ENCODE data around the gene KRTAP19-6.
"Not testable (repeated sequence)": the region's sequence is repeated elsewhere in the genome, so short reads cannot be mapped to it uniquely, and the experiment has no call there.

KRTAP19-6 gene, protein sequence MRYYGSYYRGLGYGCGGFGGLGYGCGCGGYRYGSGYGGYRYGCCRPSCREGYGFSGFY

DNA sequence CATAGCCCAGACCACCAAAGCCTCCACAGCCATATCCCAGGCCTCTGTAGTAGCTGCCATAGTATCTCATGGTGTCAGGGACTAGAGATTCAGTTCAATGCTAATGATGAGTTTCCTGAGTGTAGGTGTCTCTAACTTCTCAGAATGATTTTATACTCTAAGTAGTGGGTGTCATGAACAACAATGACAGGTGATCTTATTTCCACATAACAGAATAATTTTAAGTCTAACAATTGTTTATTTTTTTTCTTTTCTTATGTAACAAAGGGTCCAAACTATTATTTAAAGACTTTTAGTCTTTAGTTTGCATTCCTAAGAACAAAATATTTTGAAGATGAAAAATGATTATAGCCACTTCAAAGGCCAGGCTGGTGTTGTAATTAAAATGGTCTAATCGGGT lies at the start of gene KRTAP19-6:
Gene KRTAP19-6, minus strand, starts transcription at position 101 of the 400 bp plus-strand sequence. Its CDS starts 31 bp downstream, at position 70.
- no peak for DNase-seq (ENCODE audit: low read depth)

DNA sequence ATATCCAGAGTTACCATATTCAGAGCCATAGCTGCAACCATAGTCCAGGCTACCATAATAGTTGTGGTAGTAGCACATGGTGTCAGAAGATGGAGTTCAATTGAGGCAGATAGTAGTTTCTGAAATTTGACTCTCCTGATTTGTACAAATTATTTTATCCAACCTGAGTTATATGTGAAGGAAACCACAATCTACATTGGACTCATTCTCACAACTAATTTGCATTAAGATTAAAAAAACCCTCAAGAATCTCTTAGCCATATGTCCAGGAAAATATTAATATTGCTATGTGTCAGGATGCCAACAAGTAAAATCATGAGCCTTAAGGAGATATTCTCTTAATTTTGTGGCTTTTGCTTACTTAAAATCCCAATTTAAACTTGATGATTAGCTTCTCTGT lies 48.6 kb upstream of the KRTAP19-6 start, which contains the start of gene KRTAP22-2:
Gene KRTAP22-2, minus strand, starts transcription at position 101 of the 400 bp plus-strand sequence.
- DNase-seq (ENCODE audit: low read depth), result no peak

DNA sequence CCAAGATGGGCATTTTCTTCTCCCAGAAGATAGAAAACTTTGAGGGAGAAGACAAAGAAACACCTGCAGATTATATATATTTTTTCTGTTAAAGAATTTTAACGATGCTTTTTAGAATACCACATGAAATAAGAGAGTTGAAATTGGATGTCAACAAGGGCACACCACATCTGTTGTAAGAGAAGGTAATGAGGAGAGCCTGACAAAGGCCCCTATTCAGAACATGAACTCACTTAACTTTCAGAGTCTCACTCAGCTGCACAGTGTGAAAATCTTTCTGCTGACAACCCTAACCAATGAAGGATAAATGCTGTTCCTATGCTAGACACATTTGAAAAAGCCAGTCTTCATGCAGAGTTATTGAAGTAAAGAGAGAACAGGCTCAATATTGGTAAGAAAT lies 41.2 kb upstream of the KRTAP19-6 start:
- DNase-seq (ENCODE audit: low read depth), result no peak

DNA sequence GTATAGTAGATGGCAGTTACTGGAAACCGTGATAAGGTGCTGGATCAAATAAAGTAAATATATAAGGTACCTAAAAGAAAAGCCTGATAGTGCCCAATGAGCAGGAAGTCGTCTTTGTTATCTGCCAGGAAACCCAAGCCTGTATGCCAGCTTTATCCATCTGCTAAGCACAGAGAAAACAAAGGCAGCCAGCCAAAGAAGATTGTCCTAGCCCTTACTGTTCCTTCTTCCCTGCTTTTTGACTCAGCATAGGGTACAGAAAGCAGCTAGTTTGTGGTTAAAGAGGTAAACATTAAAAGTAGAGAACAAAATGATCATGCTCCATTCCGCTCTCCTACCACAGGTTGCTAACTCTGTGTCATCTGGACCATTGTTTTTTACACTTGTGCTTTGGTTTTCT lies 38.5 kb upstream of the KRTAP19-6 start:
- no peak for DNase-seq (ENCODE audit: low read depth)

DNA sequence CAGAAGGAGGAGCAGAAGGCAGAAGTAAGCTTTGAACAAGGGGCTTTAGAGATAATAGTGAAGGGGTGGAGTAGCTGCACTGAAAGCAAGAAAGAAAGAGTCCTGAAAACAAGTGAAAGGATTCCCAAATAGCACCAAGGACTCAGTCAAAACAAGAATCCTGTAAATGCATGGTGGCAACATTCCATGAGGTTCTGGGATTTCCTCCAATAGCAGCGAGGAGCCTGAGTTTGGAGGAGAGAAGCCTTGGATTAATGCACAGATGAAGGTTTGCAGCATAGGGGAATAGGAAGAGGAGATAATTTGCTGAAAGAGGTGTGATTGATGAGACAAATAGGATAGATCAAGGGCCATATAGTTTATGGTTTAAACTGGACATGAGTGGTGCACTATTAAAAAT lies 37.7 kb upstream of the KRTAP19-6 start:
- DNase-seq (ENCODE audit: low read depth), result no peak

DNA sequence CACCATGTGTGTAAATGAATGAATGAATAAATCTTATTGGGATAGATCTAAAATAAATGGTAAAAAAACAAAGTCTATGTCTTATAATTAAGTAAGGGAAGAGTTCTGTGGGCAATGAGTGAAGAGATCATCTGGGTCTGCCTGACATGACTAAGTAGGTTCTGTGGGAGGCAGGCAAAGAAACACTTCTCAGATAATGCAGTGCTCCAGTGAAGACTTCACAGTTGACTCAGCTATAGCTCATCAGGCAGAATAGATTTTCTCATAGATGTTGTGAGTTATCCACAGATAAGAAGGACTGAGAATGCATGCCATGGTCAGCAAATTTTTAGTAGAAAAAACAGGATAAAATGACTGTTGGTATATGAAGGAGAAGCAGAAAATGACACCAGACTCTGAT lies 36.1 kb upstream of the KRTAP19-6 start:
- DNase-seq (ENCODE audit: low read depth), result no peak

DNA sequence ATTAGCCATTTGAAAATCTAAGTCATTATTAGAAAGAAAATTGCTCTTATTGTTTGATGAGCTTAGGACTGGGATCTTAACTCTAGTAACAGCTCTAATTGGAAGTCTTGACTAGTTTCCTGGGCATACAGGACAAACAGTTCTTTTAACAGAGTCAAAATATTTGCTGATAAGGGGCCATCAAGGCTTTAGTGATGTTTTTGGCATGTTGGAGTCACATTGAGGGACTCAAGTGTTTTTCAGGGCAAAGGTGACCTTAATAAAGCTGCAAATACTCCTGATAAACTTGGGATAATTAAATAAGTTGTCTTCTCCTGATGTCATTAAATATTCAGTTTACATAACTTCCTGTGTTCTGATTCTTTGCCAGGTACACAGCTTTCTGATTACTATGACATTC lies 26.0 kb upstream of the KRTAP19-6 start:
- no peak for DNase-seq (ENCODE audit: low read depth)

DNA sequence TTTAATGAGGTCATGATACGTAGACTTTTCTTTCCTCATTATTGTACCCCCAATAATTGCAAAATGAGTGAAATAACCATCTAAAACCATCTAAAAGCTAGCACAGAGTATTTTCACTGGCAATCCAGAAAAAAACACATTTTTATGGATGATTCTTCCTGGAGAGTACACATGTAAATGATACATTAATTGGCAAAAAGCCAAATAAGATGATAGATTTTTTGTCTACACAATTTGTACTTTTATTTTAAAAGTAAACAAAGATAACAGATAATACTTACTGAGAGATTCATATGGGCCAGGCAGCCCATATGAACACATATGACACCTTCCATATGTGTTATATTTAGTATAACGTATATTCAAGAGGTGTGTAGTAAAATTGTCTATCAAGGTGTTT lies 22.0 kb upstream of the KRTAP19-6 start:
- DNase-seq (ENCODE audit: low read depth), result no peak

DNA sequence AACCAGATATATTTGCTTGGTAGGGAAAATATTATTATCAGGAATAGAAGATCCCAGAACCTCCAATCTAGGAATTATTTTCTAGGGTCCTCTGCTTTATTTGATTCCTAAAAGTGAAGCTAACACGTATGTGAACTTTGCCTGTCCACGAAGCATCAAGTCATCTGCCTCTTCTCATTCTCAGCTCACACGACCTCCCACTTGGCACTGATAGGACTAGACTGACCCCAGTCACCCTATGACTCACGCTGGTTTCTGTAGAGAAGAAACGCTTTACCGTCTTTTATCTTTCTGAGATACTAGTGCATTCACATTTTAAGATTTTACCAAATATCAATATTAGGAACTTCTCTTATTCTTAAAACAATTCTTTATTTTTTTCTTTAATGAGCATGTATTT lies 21.4 kb upstream of the KRTAP19-6 start:
- DNase-seq (ENCODE audit: low read depth), result no peak

DNA sequence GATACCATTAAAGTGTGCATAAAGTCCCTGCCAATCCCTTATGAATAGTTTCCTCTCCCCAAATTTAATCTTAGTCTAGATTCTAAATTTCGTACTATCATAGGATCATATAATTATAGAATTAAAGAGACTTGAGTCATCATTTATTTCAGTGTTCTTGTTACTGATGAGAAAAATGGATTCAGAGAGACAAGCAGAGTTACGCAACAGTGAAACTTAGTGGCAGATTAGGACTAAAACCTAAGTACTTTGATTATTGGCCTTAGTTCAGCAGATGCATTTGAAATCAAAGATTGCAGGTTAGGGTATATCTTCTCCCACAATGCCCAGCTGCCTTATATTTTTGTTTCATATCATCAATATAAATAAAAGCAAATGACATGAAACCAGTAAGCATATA lies 20.3 kb upstream of the KRTAP19-6 start:
- no peak for DNase-seq (ENCODE audit: low read depth)

DNA sequence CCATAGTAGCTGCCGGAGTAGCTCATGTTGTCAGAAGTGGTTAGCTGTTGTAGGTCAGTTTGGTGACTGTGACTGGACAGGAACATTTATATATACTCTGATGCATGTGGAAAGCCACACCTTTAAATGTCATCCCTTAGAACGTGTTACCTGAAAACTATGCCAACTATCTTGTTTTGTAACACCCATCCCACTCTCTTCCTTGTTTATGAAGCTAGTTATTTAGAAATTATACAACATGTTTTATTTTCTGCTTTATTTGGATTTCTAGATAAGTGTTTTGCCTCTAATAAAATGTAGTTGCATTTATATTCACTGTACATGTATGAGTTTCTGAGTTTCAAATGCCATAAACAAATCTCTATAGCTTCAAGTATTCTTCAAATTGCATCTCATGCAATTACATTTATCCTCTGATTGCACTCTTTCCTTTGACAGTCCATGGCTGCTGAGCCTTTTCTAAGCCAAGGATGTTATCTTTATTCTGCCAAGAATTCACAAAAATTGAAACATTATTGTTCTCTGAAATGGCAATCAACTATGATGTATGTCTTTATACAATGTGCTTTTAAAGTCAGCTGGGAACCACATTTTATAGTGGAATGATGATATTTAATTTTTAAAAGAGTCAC lies 19.7 kb upstream of the KRTAP19-6 start, which contains the start of gene KRTAP19-7:
Gene KRTAP19-7, minus strand, starts transcription at position 51 of the 632 bp plus-strand sequence. Its CDS starts 25 bp downstream, at position 26.
- DNase-seq (ENCODE audit: low read depth), result no peak

DNA sequence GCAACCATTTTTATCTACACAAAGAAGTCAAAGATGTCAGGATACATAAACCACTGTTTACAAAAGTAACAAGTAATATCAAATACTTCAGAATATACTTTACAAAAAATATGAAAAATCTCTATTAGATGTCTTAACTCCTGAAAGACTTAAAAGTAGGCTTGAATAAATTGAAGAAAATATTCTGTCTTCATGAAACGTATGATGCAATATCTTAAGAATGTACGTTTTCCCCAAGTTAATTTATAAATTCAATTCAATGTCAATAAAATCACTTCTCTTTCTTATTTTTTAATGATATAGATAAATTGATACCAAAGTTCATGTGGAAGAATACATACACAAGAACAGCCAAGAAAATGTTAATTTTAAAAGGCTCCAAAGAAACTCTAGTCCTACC lies 13.4 kb upstream of the KRTAP19-6 start:
- no peak for DNase-seq (ENCODE audit: low read depth)

DNA sequence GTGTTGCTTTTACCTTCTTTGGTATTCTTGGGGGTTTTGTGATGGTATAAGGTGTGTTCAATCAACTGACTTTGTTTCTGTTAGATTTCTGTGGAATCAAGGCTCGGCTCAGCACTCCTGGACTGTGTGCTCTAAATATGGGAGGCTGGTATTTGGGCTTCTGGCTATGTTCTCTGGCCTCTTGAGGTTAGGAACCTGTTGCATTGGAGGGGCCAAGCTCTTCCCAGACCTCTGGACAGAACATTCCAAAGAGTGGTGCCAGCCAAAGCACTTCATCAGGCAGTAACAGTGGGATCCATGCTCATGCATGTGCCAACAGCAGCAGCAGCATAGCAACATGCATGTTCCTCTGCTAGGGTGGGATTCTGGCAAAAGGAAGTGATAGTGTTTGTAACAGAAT lies 11.1 kb upstream of the KRTAP19-6 start:
- no peak for DNase-seq (ENCODE audit: low read depth)

DNA sequence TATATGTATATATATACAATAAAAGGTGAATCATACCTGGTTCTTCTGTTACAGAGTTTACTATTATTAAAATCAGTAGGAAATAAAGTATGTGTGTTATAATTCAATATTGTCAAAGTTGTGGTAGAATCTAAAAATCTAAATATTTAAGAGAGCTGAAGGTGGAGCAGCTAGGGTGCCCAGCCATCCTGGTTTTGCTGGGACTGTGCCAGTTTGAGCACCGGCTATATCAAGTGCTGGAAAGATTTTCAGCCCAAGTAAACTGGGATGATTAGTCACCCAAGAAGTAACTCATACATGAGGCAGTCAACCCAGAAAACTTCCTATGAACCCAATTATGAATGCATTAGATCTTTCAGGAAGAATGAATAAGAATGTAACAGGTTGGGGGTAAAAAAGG lies 22.8 kb downstream of the KRTAP19-6 start:
- no peak for DNase-seq (ENCODE audit: low read depth)

DNA sequence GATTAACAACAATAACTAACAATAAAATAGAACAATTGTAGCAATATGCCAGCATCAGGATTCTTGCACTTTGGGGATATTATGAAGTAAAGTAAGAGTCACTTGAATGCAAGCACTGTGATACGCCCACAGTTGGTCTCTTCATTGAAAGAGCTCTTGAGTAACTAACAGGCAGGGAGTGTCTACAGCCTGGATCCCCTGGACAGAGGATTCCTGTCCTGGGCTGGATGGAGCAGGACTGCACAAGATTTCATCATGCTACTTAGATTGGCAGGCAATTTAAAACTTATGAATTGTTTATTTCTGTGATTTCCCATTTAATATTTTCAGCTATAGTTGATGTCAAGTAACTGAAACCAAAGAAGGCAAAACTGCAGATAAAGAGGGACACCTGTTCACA lies 26.0 kb downstream of the KRTAP19-6 start:
- no peak for DNase-seq (ENCODE audit: low read depth)

DNA sequence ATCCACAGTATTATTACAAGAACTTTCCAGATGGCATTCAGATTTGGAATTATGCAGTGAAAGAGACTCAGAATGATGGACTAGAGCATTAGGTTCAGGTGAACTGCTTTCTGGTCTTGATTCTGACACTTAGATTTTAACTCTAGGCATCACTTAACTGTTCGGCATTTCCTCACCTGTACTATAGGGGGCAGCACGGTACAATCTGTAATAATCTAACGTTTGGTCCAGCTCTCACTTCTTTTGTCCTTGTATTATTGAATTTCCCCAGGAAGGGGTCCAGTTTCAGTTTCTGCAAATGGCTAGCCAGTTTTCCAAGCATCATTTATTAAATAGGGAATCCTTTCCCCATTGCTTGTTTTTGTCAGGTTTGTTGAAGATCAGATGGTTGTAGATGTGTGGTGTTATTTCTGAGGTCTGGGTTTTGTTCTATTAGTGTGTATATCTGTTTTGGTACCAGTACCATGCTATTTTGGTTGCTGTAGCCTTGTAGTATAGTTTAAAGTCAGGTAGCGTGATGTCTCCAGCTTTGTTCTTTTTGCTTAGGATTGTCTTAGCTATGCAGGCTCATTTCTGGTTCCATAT lies 36.0 kb downstream of the KRTAP19-6 start:
- DNase-seq (ENCODE audit: low read depth), result not testable (repeated sequence)

DNA sequence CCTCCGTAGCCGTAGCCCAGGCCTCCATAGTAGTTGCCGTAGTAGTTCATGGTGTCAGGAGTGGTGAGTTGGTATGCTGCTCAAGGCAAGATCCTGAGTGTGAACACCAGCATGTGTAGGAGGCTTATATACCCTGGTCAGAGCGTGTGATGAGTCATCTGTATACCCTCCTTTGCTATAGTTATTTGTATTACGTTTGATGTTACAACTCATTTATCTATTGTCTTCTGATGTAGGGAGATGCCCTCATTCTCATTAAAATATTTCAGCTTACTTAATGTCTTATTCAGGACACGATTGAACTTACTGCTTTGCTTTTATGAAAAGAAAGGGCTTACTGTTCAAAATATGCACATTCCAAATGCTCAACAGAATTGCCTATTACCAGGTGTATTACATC lies 39.6 kb downstream of the KRTAP19-6 start, which contains the start of gene KRTAP19-5:
Gene KRTAP19-5, minus strand, starts transcription at position 101 of the 400 bp plus-strand sequence. Its CDS starts 51 bp downstream, at position 50.
- DNase-seq (ENCODE audit: low read depth), result no peak

DNA sequence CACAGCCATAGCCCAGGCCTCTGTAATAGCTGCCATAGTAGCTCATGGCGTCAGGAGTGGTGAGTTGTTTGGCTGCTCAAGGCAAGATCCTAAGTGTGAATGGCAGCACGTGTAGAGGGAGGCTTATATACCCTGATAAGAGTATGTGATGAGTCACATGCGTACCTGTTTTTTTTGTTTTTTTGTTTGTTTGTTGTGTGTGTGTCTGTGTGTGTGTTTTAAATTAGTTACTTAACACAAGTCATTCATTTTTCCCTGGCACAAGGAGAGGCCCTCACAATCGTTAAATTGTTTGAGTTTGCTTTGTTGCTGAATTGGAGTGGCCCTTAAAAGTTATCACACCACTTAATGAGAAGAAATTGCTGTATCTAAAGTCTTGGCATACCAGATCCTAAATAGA lies 44.6 kb downstream of the KRTAP19-6 start, which contains the start of gene KRTAP19-4:
Gene KRTAP19-4, minus strand, starts transcription at position 101 of the 400 bp plus-strand sequence. Its CDS starts 55 bp downstream, at position 46.
- no peak for DNase-seq (ENCODE audit: low read depth)

DNA sequence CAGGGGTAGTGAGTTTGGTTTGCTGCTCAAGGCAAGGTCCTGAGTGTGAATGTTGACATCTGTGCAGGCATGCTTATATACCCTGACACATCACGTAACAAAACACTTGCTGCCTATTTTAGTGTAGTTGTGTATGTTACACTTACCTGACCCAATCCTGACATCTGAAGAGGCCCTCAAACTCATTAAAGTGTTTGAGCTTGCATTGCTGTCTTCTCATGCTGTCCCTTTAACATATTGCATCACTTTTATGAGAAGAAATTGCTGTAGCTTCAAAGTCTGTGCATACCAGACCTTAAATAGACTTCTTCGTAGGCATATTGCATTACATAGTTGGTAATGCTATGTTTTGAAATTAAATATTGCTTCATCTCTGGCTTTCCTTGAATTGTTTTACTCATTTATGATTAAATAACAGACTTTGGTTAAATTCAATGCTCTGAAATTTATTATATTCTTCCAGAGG lies 49.7 kb downstream of the KRTAP19-6 start, which contains the start of gene KRTAP19-3:
Gene KRTAP19-3, minus strand, starts transcription at position 51 of the 466 bp plus-strand sequence. CDS start 56 bp downstream, outside the sequence.
- DNase-seq (ENCODE audit: low read depth), result no peak
